Activated naive CD4-positive, alpha-beta T cell treated with anti-CD3 and anti-CD28 coated beads, Interleukin-2, amount 50 U/mL, for 24 hours (primary cell): ENCODE results near the gene TXNRD3.

Source experiments
- H3K27ac Mint-ChIP-seq: one replicate; pipeline ENCODE4 v1.8.0; 2021; ENCODE audit warnings: mild to moderate bottlenecking, mixed read lengths
- H3K27me3 Mint-ChIP-seq: one replicate; pipeline ENCODE4 v1.8.0; 2021; ENCODE audit warnings: mixed read lengths
- H3K36me3 Mint-ChIP-seq: one replicate; pipeline ENCODE4 v1.8.0; 2021; ENCODE audit warnings: mixed read lengths
- H3K4me1 Mint-ChIP-seq: one replicate; pipeline ENCODE4 v1.8.0; 2021; ENCODE audit warnings: mixed read lengths
- H3K4me3 Mint-ChIP-seq: one replicate; pipeline ENCODE4 v1.8.0; 2021; ENCODE audit warnings: mild to moderate bottlenecking, mixed read lengths
- H3K9me3 Mint-ChIP-seq: one replicate; pipeline ENCODE4 v1.8.0; 2021; ENCODE audit warnings: mixed read lengths

Gene TXNRD3

GRCh38 chr3:126557761-126558160 lies 97.2 kb downstream of the TXNRD3 start:
- Mint-ChIP-seq H3K27me3 (no peaks in the 10 kb centered on the region), H3K9me3 (peaks cover 13% of the 10 kb centered on the region), H3K27ac (no peak overlapping the region), H3K36me3 (no peaks in the 10 kb centered on the region), H3K4me3 (no peak overlapping the region), H3K4me1 (no peaks in the 10 kb centered on the region)

- peaks cover 10% of the 10 kb centered on the region for H3K9me3 Mint-ChIP-seq
- H3K4me1 Mint-ChIP-seq: no peaks in the 10 kb centered on the region
- H3K36me3 Mint-ChIP-seq: no peaks in the 10 kb centered on the region
- H3K27ac Mint-ChIP-seq: no peak overlapping the region
- H3K27me3 Mint-ChIP-seq: no peaks in the 10 kb centered on the region
- no peak overlapping the region for H3K4me3 Mint-ChIP-seq
These were observed 97.5 kb downstream of the TXNRD3 start for GRCh38 chr3:126557415-126557745.
